IPS-NIHi7 (cell line): Measurements from ENCODE around the gene FH.

ENCODE experiments used
- DNase-seq: peaks from one replicate; pipeline ENCODE4 v3.0.0; 2012; ENCODE audit warnings: mixed read lengths; ENCODE audit errors: extremely low spot score

FH gene

GRCh38 chr1:241459186-241459802, 60.3 kb downstream of the FH start:
- no peak for DNase-seq

- peak; percentile 41 for DNase-seq
These were observed 62.1 kb downstream of the FH start for GRCh38 chr1:241457421-241457820.

GRCh38 chr1:241456743-241457142, 62.8 kb downstream of the FH start:
- no peak for DNase-seq

- DNase-seq: no peak
These were observed 65.8 kb downstream of the FH start for GRCh38 chr1:241453732-241454131.

GRCh38 chr1:241451956-241452355, 67.6 kb downstream of the FH start:
- DNase-seq: no peak
